ENCODE results near the gene APCDD1. TPM values are rescaled to one million over a fixed set of nuclear protein-coding genes. Genes with fewer than 3 reads are reported as not detected.

The APCDD1 gene
- total and polyA plus RNA-seq, 2 of the 8 experiments (the other 6 are each of a cell fraction or from before 2014, with no cell fraction given): 2.6 to 3.6 TPM

DNA sequence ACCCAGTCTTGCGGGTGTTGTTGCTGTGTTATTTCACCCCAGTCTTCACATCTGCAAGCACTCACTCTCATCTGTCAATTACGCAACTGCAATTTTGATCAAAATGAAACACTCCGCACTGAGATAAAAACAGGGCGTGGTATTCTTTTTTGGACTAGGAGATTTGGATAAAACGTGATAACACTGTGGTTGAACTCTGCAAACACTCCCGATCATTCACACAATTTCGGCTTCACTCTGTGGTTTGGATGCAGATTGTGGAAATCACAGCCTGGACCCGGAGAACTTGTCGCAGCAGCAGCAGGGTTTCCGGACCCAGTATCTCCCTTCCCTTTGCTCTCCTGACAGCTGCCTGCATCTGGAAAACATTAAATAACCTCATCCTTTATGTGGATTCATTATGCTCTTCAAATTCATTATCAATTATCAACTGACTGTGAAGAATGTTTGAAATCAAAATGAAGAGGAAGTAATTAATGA lies 49.4 kb upstream of the APCDD1 start:
- H2BK20ac ChIP-seq (ENCODE audit: low read length): no peak overlapping the region
- H3K14ac ChIP-seq (ENCODE audit: insufficient read length): no peak overlapping the region
- H4K91ac ChIP-seq (replicated peaks; ENCODE audit: insufficient read length, low read length): no peak overlapping the region
- no peak overlapping the region for H3K9ac ChIP-seq (replicated peaks in 1 of 4; ENCODE audit: extremely low read depth in 1 of 4, low read depth in 3 of 4, low read length in 3 of 4)
- no peaks in the 10 kb centered on the region for H3K36me3 ChIP-seq (ENCODE audit: control insufficient read depth in 2 of 4, insufficient read depth in 4 of 4, low read length in 3 of 4)
- no peak overlapping the region for H2BK15ac ChIP-seq (ENCODE audit: low read length)
- H3K79me2 ChIP-seq (ENCODE audit: control insufficient read depth in 1 of 2, insufficient read depth in 2 of 2, low read length in 2 of 2): no peaks in the 10 kb centered on the region
- WGBS, 2 experiments (ENCODE audit: extremely low coverage in 1 of 2, insufficient coverage in 1 of 2, insufficient read length in 1 of 2, insufficient replicate concordance in 2 of 2, low coverage in 1 of 2, low lambda C conversion rate in 2 of 2, missing lambda C conversion rate in 1 of 2): 95% methylated on average over 10 of the region's 10 CpGs; no CpG with 5 or more reads in 1 of the 2 experiments
- peaks cover 2 to 4% (median 3%) of the 10 kb centered on the region in 4 experiments; a peak in 3 of 7 replicates for H3K4me1 ChIP-seq (replicated peaks in 1 of 4; ENCODE audit: control insufficient read depth in 3 of 4, insufficient read depth in 4 of 4, low read length in 3 of 4)
- no peak overlapping the region for H3K56ac ChIP-seq (replicated peaks; ENCODE audit: insufficient read length, low read depth, low read length)
- H2AFZ ChIP-seq (ENCODE audit: low read length): no peak overlapping the region
- no peaks in the 10 kb centered on the region for H3K23me2 ChIP-seq (ENCODE audit: low read depth, low read length)
- no peak overlapping the region for H3K23ac ChIP-seq (ENCODE audit: insufficient read length)
- no peaks in the 10 kb centered on the region for H3K27me3 ChIP-seq (replicated peaks in 1 of 4; ENCODE audit: control insufficient read depth in 3 of 4, extremely low read depth in 1 of 4, insufficient read depth in 3 of 4, low read length in 3 of 4)
- H2AK5ac ChIP-seq (ENCODE audit: low read depth, low read length): no peak overlapping the region
- no peaks in the 10 kb centered on the region for H4K20me1 ChIP-seq (replicated peaks in 1 of 2; ENCODE audit: control insufficient read depth in 1 of 2, insufficient read depth in 2 of 2, low read length in 2 of 2)
- no peak overlapping the region for H2BK120ac ChIP-seq (replicated peaks; ENCODE audit: low read depth, low read length)
- no peak overlapping the region for H3K4ac ChIP-seq (replicated peaks; ENCODE audit: insufficient read length, low read depth, low read length)
- H4K5ac ChIP-seq (ENCODE audit: insufficient read length, low read depth, low read length): no peak overlapping the region
- H3K18ac ChIP-seq (ENCODE audit: extremely low read depth, low read length): no peak overlapping the region
- no peak overlapping the region for H3K4me3 ChIP-seq (ENCODE audit: extremely low read depth in 1 of 4, insufficient read depth in 2 of 4, low read depth in 3 of 4, low read length in 4 of 4)
- H3K9me3 ChIP-seq (ENCODE audit: insufficient read depth in 2 of 2, low read depth in 1 of 2, low read length in 1 of 2): no peaks in the 10 kb centered on the region
- no peak overlapping the region for H4K8ac ChIP-seq (ENCODE audit: extremely low read depth, insufficient read depth, low read length)
- no peak overlapping the region for H2BK12ac ChIP-seq (ENCODE audit: low read depth, low read length)
- no peak overlapping the region for H2BK5ac ChIP-seq (ENCODE audit: low read depth, low read length)
- H3K79me1 ChIP-seq (ENCODE audit: low read depth, low read length): no peaks in the 10 kb centered on the region
- H3K27ac ChIP-seq (ENCODE audit: low read depth, low read length): no peak overlapping the region
- POLR2A ChIA-PET (ENCODE audit: partially characterized antibody): interaction anchor here (1.1 kb wide), 1 partner anchor 13 kb away, joined by 3 read pairs; no protein-coding TSS in a partner anchor
- FAIRE-seq (no peak), DNase-seq (ENCODE audit: low read depth in 1 of 2, low spot score in 2 of 2) (no peak)
- H3K4me2 ChIP-seq (ENCODE audit: insufficient read depth in 1 of 2, low read depth in 2 of 2, low read length in 2 of 2): no peak overlapping the region
- CTCF ChIA-PET (ENCODE audit: partially characterized antibody): no interaction called here
- TF ChIP-seq ATF3 (IDR thresholded peaks at IDR 0.05; ENCODE audit: insufficient read depth, low read depth, low read length): no peak
- no peak for TF ChIP-seq KDM4A (IDR thresholded peaks at IDR 0.05; ENCODE audit: low read depth, low read length, severe bottlenecking)
- TF ChIP-seq JUN (IDR thresholded peaks at IDR 0.05; ENCODE audit: low read depth, low read length): no peak
- no peak for TF ChIP-seq POLR2A (IDR thresholded peaks at IDR 0.05; ENCODE audit: control extremely low read depth in 1 of 2, low read depth in 2 of 2, low read length in 2 of 2)
- TF ChIP-seq BRCA1 (IDR thresholded peaks at IDR 0.05; ENCODE audit: low read depth, low read length): no peak
- no peak for TF ChIP-seq EGR1 (IDR thresholded peaks at IDR 0.05; ENCODE audit: borderline replicate concordance, low read depth, low read length)
- TF ChIP-seq TBP (IDR thresholded peaks at IDR 0.05; ENCODE audit: low read depth, low read length): no peak
- TF ChIP-seq NANOG (IDR thresholded peaks at IDR 0.05; ENCODE audit: insufficient read depth, low read depth, low read length, poor library complexity, severe bottlenecking): no peak
- no peak for TF ChIP-seq POLR2AphosphoS5 (IDR thresholded peaks at IDR 0.05; ENCODE audit: low read depth, low read length)
- TF ChIP-seq RNF2 (IDR thresholded peaks at IDR 0.05; ENCODE audit: borderline replicate concordance, low read depth, low read length, missing control alignments, poor library complexity, severe bottlenecking): no peak
- TF ChIP-seq PHF8 (conservative IDR thresholded peaks at IDR 0.05; ENCODE audit: low read depth, low read length): no peak
- TF ChIP-seq CBX8 (IDR thresholded peaks at IDR 0.05; ENCODE audit: borderline replicate concordance, low read depth, low read length): no peak
- TF ChIP-seq ASH2L (IDR thresholded peaks at IDR 0.05; ENCODE audit: low read length): no peak
- TF ChIP-seq ZNF274 (IDR thresholded peaks at IDR 0.05; ENCODE audit: borderline replicate concordance, extremely low read depth, low read length): no peak

Measured in H1 (cell line).